Liver (tissue), 9 donors: ENCODE results near the gene NPW. TPM values are rescaled to one million over a fixed set of nuclear protein-coding genes. Genes with fewer than 3 reads are reported as not detected.

Experiments used
- DNase-seq: peaks from one replicate; pipeline ENCODE4 v3.0.0-alpha.2; 2017; ENCODE audit warnings: low spot score
- H3K27ac ChIP-seq, 2 donors: one replicate each; pipeline ENCODE4 v1.7.0; 2013; ENCODE audit warnings: inconsistent platforms in 2 of 2, low read length in 2 of 2, control low read depth in 1 of 2, low read depth in 1 of 2, mild to moderate bottlenecking in 1 of 2
- H3K27me3 ChIP-seq, 4 donors: one replicate each; pipeline versions ENCODE4 v1.6.1 to v1.7.0; 2013; ENCODE audit warnings: low read length in 3 of 4, inconsistent platforms in 1 of 4, mild to moderate bottlenecking in 1 of 4, moderate library complexity in 1 of 4; ENCODE audit not compliant: control insufficient read depth in 4 of 4, insufficient read depth in 4 of 4
- H3K36me3 ChIP-seq, 4 donors: one replicate each; pipeline versions ENCODE4 v1.6.1 to v1.7.0; 2013; ENCODE audit warnings: low read length in 3 of 4, mild to moderate bottlenecking in 3 of 4, low read depth in 1 of 4, moderate library complexity in 1 of 4; ENCODE audit not compliant: control insufficient read depth in 4 of 4, insufficient read depth in 3 of 4
- H3K4me1 ChIP-seq, 4 donors: one replicate each; pipeline versions ENCODE4 v1.6.1 to v1.7.0; 2013; ENCODE audit warnings: low read length in 3 of 4, mild to moderate bottlenecking in 3 of 4, moderate library complexity in 1 of 4; ENCODE audit not compliant: control insufficient read depth in 4 of 4, insufficient read depth in 4 of 4
- H3K4me3 ChIP-seq, 3 donors: one replicate each; pipeline versions ENCODE4 v1.6.1 to v1.7.0; 2013; ENCODE audit warnings: low read length in 3 of 3, control low read depth in 1 of 3, low read depth in 1 of 3, mild to moderate bottlenecking in 1 of 3
- H3K9ac ChIP-seq, 2 donors: one replicate each; pipeline ENCODE4 v1.7.0; 2013; ENCODE audit warnings: low read length in 2 of 2, mild to moderate bottlenecking in 2 of 2, moderate library complexity in 2 of 2, control low read depth in 1 of 2, low read depth in 1 of 2
- H3K9me3 ChIP-seq, 4 donors: one replicate each; pipeline versions ENCODE4 v1.6.1 to v1.7.0; 2013; ENCODE audit warnings: low read length in 3 of 4; ENCODE audit not compliant: control insufficient read depth in 4 of 4
- EGR1 ChIP-seq, 2 donors: IDR thresholded peaks; 2 replicates each; pipeline ENCODE4 v1.6.1; 2016 to 2018; ENCODE audit warnings: antibody characterized with exemption in 2 of 2, low read depth in 2 of 2
- FOXA1 ChIP-seq: IDR thresholded peaks from 2 replicates; pipeline ENCODE4 v1.6.1; 2016; ENCODE audit warnings: antibody characterized with exemption
- FOXA2 ChIP-seq: IDR thresholded peaks from 2 replicates; pipeline ENCODE4 v1.6.1; 2016; ENCODE audit warnings: antibody characterized with exemption
- GABPA ChIP-seq, 2 donors: IDR thresholded peaks in 1 of 2; conservative IDR thresholded peaks in 1 of 2; 2 replicates each; pipeline ENCODE4 v1.6.1; 2016; ENCODE audit warnings: antibody characterized with exemption in 2 of 2, mild to moderate bottlenecking in 1 of 2, moderate library complexity in 1 of 2
- HNF4A ChIP-seq, 2 donors: conservative IDR thresholded peaks; 2 replicates each; pipeline ENCODE4 v1.6.1; 2016; ENCODE audit warnings: antibody characterized with exemption in 2 of 2, mild to moderate bottlenecking in 2 of 2
- HNF4G ChIP-seq: IDR thresholded peaks from 2 replicates; pipeline ENCODE4 v1.6.1; 2016; ENCODE audit warnings: antibody characterized with exemption
- JUND ChIP-seq, 2 donors: IDR thresholded peaks; 2 replicates each; pipeline ENCODE4 v1.6.1; 2016; ENCODE audit warnings: antibody characterized with exemption in 2 of 2
- NR2F2 ChIP-seq: IDR thresholded peaks from 2 replicates; pipeline ENCODE4 v1.6.1; 2016; ENCODE audit warnings: antibody characterized with exemption
- RXRA ChIP-seq, 2 donors: IDR thresholded peaks; 2 replicates each; pipeline ENCODE4 v1.6.1; 2017 to 2018; ENCODE audit warnings: antibody characterized with exemption in 2 of 2, mild to moderate bottlenecking in 1 of 2
- SP1 ChIP-seq: IDR thresholded peaks from 2 replicates; pipeline ENCODE4 v1.6.1; 2018; ENCODE audit warnings: antibody characterized with exemption, mild to moderate bottlenecking
- TAF1 ChIP-seq: conservative IDR thresholded peaks from 2 replicates; pipeline ENCODE4 v1.6.1; 2016; ENCODE audit warnings: antibody characterized with exemption, mild to moderate bottlenecking
- YY1 ChIP-seq: IDR thresholded peaks from 2 replicates; pipeline ENCODE4 v1.6.1; 2016; ENCODE audit warnings: antibody characterized with exemption, mild to moderate bottlenecking
- ZBTB33 ChIP-seq: IDR thresholded peaks from 2 replicates; pipeline ENCODE4 v1.6.1; 2016; ENCODE audit warnings: antibody characterized with exemption
- whole genome bisulfite sequencing: extraction: QIAGEN DNeasy Blood & Tissue Kit; methylation state at CpG from one replicate; pipeline ENCODE4 v1.1.7; 2013; 5-methylcytosine and 5-hydroxymethylcytosine counted together
- polyA plus RNA-seq, 2 donors: library from polyadenylated mRNA; stranded (reverse) in 1 of 2; unstranded in 1 of 2; fragments of 200-250 nt in 1 of 2; fragments of >200 nt in 1 of 2; fragmentation: Nextera tagmentation in 1 of 2; extraction: Ambion mirVana in 1 of 2; gene quantifications; one replicate each; pipeline versions ENCODE4 v1.2.1 to v1.2.3, GENCODE V29; 2013 to 2015
- total RNA-seq, 2 donors: library from RNA; depleted of rRNA; stranded (reverse); fragments of >200 nt; gene quantifications; one replicate each; pipeline ENCODE4 v1.2.3, GENCODE V29; 2014
- TF ChIP-seq, protein P1 (sequence below): IDR thresholded peaks from 2 replicates; pipeline ENCODE4 v1.6.1; 2016; ENCODE audit warnings: antibody characterized with exemption
- TF ChIP-seq, protein P2 (sequence below): IDR thresholded peaks from 2 replicates; pipeline ENCODE4 v1.6.1; 2016; ENCODE audit warnings: antibody characterized with exemption
- TF ChIP-seq, protein P3 (sequence below): IDR thresholded peaks from 2 replicates; pipeline ENCODE4 v1.6.1; 2016; ENCODE audit warnings: antibody characterized with exemption, mild to moderate bottlenecking
- TF ChIP-seq, protein P4 (sequence below): fragments of 150-350 bp; IDR thresholded peaks from 2 replicates; pipeline ENCODE4 v1.5.1; 2017; ENCODE audit warnings: improper control_type of control experiment, low read depth, low read length; ENCODE audit not compliant: missing input control
- donor health status: healthy.
- donor health status: healthy.
- donor health status: healthy.
- donor health status: healthy.
- donor health status: healthy.

NPW gene
- total and polyA plus RNA-seq, 4 donors: 1.3 to 20.6 (median 9.1) TPM

DNA sequence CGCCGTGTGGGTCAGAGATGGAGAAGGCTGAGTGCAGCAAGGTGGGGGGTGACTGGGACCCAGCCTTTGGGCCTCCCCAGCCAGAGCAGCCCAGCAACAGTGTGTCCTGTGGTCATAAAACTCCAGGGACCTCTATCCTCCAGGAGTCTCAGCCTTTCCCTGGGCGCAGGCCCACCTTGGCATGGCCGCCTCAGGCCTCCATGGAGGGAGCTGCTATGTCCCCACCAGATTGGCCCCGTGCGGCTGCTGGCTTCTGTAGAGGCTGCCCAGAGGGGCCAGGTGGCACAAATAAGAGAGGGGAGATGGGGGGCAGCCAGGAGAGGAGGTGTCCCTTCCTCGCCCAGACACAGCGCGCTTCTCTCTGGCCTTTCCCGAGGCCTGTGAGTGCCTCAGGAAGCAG, 32.4 kb upstream of the NPW start:
- H3K4me3 ChIP-seq: no peak overlapping the region
- WGBS: 94% methylated on average over 10 of the region's 10 CpGs
- H3K27ac ChIP-seq: no peak overlapping the region
- H3K9me3 ChIP-seq: no peaks in the 10 kb centered on the region
- H3K4me1 ChIP-seq: peaks cover 12 to 48% (median 27%) of the 10 kb centered on the region in 4 donors
- H3K27me3 ChIP-seq: peaks cover 0 to 9% (median 4%) of the 10 kb centered on the region in 4 donors
- H3K36me3 ChIP-seq: peaks cover 0 to 17% (median under 1%) of the 10 kb centered on the region in 4 donors
- no peak for DNase-seq
- H3K9ac ChIP-seq: no peak overlapping the region
- TF ChIP-seq, protein P1, sequence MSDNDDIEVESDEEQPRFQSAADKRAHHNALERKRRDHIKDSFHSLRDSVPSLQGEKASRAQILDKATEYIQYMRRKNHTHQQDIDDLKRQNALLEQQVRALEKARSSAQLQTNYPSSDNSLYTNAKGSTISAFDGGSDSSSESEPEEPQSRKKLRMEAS: no peak
- TF ChIP-seq JUND (IDR thresholded peaks at IDR 0.05) (no peak), HNF4G (no peak), HNF4A (conservative IDR thresholded peaks at IDR 0.05) (no peak), YY1 (no peak), NR2F2 (no peak), ZBTB33 (no peak), SP1 (no peak), TAF1 (no peak), FOXA1 (no peak), FOXA2 (no peak), EGR1 (IDR thresholded peaks at IDR 0.05; ENCODE audit: low read depth in 2 of 2) (no peak), RXRA (IDR thresholded peaks at IDR 0.05) (no peak), GABPA (IDR thresholded peaks at IDR 0.05 in 1 of 2, conservative IDR thresholded peaks at IDR 0.05 in 1 of 2) (no peak)
- TF ChIP-seq, protein P2, sequence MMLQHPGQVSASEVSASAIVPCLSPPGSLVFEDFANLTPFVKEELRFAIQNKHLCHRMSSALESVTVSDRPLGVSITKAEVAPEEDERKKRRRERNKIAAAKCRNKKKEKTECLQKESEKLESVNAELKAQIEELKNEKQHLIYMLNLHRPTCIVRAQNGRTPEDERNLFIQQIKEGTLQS: no peak
- TF ChIP-seq, protein P3, sequence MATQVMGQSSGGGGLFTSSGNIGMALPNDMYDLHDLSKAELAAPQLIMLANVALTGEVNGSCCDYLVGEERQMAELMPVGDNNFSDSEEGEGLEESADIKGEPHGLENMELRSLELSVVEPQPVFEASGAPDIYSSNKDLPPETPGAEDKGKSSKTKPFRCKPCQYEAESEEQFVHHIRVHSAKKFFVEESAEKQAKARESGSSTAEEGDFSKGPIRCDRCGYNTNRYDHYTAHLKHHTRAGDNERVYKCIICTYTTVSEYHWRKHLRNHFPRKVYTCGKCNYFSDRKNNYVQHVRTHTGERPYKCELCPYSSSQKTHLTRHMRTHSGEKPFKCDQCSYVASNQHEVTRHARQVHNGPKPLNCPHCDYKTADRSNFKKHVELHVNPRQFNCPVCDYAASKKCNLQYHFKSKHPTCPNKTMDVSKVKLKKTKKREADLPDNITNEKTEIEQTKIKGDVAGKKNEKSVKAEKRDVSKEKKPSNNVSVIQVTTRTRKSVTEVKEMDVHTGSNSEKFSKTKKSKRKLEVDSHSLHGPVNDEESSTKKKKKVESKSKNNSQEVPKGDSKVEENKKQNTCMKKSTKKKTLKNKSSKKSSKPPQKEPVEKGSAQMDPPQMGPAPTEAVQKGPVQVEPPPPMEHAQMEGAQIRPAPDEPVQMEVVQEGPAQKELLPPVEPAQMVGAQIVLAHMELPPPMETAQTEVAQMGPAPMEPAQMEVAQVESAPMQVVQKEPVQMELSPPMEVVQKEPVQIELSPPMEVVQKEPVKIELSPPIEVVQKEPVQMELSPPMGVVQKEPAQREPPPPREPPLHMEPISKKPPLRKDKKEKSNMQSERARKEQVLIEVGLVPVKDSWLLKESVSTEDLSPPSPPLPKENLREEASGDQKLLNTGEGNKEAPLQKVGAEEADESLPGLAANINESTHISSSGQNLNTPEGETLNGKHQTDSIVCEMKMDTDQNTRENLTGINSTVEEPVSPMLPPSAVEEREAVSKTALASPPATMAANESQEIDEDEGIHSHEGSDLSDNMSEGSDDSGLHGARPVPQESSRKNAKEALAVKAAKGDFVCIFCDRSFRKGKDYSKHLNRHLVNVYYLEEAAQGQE: no peak
- TF ChIP-seq, protein P4, sequence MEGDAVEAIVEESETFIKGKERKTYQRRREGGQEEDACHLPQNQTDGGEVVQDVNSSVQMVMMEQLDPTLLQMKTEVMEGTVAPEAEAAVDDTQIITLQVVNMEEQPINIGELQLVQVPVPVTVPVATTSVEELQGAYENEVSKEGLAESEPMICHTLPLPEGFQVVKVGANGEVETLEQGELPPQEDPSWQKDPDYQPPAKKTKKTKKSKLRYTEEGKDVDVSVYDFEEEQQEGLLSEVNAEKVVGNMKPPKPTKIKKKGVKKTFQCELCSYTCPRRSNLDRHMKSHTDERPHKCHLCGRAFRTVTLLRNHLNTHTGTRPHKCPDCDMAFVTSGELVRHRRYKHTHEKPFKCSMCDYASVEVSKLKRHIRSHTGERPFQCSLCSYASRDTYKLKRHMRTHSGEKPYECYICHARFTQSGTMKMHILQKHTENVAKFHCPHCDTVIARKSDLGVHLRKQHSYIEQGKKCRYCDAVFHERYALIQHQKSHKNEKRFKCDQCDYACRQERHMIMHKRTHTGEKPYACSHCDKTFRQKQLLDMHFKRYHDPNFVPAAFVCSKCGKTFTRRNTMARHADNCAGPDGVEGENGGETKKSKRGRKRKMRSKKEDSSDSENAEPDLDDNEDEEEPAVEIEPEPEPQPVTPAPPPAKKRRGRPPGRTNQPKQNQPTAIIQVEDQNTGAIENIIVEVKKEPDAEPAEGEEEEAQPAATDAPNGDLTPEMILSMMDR: no peak
